HG03039 (cell line): ENCODE results near the gene TRO.

Source experiments
- ATAC-seq: cut with Tn5 transposase; IDR thresholded peaks from one replicate; pipeline ENCODE4 v1.9.1; 2021; ENCODE audit warnings: mild to moderate bottlenecking, moderate library complexity; ENCODE audit not compliant: unreplicated experiment

TRO gene

DNA sequence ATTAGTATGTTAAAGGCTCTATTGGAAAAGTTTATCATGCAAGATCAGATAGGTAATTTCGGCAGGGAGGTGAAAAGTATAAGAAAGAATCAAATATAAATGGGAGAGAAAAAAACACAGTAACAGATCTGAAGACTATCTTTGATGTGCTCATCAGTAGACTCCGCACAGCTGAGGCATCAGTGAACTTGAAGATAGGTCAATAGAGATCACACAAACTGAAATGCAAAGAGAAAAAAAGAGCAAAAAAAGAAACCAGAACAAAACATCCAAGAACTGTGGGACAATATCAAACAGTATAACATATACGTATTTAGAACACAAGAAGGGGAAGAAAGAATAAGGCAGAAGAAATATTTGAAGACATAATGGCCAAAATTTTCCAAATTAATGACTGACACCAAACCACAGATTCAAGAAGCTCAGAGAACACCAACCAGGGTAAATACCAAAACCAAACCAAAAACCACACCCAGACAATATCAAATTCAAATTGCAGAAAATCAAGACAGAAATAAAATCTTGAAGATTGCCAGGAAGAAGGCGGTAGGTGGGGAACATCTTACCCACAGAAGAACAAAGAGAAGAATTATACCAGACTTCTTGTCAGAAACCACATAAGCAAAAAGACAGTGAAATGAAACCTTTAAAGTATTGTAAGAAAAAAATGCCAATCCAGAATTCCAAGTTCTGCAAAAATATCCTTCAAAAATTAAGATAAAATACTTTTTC, 44.3 kb downstream of the TRO start:
- ATAC-seq: no peak

DNA sequence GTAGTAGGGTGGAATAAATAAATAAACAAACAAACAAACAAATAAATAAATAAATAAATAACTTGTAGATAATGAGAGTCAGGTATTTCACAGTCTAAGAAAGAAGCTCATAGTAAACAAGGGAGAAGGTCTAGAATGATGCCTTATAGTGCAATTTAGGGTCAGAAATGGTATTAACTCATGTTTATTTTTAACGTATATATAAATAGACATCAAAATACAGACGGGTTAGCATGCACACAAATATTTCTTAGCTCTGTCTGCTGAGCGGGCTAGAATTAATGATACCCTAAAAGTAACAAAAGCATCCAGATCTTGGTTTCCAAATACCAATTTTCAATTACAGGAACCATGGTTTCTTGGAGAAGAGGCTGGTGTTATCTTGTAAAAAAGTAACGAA, 56.8 kb downstream of the TRO start:
- ATAC-seq: no peak

DNA sequence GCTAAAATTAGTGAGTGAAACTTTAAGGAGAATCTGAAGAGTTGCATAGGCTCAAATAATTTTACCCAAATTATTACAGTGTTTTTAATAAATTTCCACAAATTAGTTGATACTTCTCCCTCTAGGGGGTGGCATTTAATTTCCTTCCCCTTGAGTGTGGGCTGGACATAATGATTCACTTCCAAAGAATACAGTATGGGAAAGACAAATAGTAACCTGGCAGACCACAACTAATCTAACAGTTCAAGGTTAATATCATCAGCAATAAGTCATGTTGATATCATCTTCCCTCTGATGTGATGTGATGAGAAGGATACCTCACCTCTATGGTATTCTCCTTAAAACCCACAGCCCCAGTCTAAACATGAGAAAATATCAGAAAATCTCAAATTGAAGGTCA, 57.8 kb downstream of the TRO start:
- ATAC-seq: no peak

DNA sequence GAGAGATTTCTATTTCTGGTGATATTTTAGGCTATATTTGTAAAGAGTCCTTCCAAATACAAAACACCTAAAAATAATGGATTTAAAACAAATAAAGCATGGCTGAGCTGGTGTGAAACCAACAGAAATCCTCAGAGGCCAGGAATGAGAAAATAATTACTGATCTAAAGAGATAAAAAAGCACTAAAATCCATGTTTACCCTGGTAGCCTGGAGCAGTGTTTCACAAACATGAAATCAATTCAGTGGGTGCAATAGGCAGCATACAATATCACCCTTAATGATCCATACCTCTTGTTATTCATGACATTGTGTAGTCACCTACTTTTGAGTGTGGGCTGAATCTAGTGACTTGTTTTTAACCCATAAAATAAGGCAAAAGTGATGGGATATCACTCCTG, 58.8 kb downstream of the TRO start:
- ATAC-seq: no peak

DNA sequence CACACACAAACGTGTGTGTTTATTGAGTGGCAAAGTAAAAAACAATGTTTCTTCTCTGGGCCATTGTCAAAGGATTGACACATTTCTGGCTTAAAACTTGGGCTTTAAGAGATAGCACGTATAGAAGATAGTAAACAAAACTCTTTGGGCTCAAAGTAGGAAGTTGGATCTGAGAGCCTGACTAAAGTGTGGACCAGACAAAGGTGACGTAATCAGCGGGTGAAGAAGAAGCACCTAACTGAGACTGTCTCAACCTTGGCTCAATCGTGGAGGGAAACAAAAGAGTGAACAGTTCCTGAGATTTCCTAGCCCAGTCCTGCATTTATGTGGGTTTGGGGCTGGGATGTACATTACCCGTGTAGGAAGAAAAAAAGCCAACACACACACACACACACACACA, 59.7 kb downstream of the TRO start:
- no peak for ATAC-seq
